HG03575 (cell line): Measurements from ENCODE around the gene CAPRIN1.
"Not testable (repeated sequence)": the region's sequence is repeated elsewhere in the genome, so short reads cannot be mapped to it uniquely, and the experiment has no call there.

Source experiments
- ATAC-seq: cut with Tn5 transposase; IDR thresholded peaks from one replicate; pipeline ENCODE4 v1.9.1; 2021; ENCODE audit not compliant: unreplicated experiment, insufficient number of reproducible peaks, low FRiP score; ENCODE audit errors: extremely low read depth

The CAPRIN1 gene

GRCh38 chr11:34072832-34073231 lies 21.3 kb downstream of the CAPRIN1 start:
- no peak for ATAC-seq

GRCh38 chr11:34074391-34074790 lies 22.9 kb downstream of the CAPRIN1 start:
- ATAC-seq = no peak

DNA sequence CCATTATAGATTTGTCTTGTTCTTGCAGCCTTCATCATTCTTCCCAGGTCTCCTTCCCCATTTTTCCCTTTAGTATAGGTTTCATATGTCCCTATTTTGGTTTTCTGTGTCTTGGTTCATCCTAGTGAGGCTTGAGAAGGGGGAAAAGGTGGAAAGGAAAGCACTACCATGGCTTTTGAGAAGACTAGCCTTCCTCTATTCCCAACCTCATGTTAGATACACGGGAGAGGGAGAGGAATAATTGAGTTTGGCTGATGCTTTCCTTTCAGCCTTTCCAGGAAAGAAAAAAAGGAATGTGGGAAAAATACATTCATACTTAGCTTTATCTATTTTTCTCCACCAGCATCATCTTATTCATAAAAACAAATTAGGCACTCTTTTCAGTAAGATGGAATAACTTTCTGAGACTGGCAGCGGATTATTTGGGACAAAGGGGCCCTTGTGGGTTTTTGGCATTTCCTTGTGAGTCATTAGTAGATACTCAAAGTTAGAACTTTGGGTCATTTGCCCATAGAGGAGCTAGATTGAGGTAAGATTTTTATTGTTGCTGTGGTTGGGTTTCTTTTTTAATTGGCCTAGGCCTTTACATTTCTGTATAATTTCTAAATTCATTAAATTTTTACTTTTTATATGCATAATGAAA lies 23.8 kb downstream of the CAPRIN1 start:
- no peak for ATAC-seq

DNA sequence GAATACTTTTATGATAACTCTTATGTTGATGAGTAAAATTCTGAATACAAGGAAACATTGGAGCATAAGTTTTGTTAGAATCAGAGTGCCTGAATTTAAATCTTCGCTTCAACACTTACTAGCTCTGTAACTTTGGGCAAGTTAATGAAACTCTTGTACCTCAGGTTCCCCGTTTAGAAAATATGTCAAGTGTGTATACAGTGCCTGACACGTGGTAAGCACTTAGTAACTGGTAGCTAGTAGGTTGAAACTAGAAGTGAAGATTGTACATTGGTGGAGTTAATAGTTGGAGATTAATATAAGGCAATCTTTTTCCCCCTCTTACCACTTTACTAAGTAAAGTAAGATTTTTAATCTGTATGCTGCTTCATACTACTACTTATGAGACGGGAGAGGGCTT lies 29.1 kb downstream of the CAPRIN1 start:
- no peak for ATAC-seq

DNA sequence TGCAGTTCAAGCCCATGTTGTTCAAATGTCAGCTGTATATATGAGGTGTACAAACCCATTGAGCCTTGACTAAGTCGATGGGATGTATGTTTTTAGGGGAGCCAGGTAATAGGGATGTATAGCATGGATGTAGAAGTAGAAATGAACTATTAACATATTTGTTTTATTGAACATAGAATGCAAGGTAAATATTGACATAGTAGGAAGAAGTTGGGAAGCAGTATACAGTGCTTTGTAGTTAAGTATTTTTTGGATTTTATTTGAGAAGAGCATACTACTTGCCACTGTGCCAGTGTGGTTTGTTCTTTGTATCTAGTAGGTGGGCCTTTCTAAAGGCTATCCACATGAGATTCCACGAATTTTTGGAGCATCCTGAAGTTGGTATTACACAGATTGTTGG lies 33.1 kb downstream of the CAPRIN1 start:
- no peak for ATAC-seq

DNA sequence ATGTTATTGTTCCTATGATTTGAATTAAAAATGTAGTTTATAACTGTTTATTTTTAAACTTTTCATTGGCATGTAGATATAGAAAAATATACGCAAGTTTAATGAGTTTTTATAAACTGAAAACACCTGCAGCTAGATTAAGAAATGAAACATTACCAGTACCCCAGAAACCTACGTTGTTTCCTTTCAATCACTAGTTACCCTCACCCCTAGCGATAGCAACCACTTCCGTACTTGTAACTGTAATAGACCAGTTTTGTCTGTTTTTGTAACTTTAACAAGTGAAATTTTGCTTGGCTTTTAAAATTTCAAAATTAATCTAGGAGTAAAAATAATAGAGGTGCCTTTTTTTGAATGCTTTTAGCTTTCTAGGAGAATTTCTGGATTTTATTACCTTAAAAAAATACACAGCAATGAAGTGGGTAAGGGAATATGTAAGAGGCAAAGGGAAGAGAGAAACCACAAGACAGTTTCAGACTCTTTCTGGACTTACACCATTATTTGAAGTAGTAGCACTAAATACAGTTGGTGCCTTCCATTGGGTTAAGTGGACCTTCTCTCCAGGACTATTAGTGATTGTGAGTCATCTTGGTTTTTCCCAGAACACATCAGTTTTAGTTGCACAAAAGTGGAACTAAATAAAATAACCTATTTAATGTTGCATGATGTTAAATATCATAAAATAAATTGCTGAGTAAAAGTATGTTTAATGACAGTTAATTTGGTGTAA lies 35.2 kb downstream of the CAPRIN1 start:
- no peak for ATAC-seq

GRCh38 chr11:34091825-34092224 lies 40.3 kb downstream of the CAPRIN1 start:
- ATAC-seq = no peak

GRCh38 chr11:34094900-34095299 lies 43.4 kb downstream of the CAPRIN1 start:
- not testable (repeated sequence) for ATAC-seq

GRCh38 chr11:34098813-34099212 lies 47.3 kb downstream of the CAPRIN1 start:
- ATAC-seq = no peak

DNA sequence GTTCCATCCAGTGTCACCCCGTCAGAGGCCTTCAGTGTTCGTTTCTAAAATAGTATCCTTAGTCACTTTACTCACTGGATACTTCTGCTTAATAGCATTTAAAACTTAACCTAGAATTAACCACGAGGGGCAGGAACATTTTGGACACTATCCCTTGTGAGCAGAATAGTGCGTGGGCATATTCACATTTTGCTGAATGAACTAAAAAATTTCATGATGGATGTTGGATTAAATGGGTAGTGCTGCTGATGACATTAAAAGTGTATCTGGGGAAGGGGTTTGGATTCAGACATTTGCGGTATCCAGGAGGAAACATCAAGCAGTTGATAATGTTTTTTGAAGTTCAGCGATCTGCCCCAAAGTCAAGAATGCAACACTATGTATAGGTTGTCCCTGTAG lies 53.1 kb downstream of the CAPRIN1 start:
- no peak for ATAC-seq

GRCh38 chr11:34105079-34105956 lies 53.8 kb downstream of the CAPRIN1 start, which contains the start of gene NAT10:
TSS of gene NAT10 (plus strand) at chr11:34105629. CDS start at chr11:34108226, 2,597 bp downstream.
- peak; percentile 82 for ATAC-seq

DNA sequence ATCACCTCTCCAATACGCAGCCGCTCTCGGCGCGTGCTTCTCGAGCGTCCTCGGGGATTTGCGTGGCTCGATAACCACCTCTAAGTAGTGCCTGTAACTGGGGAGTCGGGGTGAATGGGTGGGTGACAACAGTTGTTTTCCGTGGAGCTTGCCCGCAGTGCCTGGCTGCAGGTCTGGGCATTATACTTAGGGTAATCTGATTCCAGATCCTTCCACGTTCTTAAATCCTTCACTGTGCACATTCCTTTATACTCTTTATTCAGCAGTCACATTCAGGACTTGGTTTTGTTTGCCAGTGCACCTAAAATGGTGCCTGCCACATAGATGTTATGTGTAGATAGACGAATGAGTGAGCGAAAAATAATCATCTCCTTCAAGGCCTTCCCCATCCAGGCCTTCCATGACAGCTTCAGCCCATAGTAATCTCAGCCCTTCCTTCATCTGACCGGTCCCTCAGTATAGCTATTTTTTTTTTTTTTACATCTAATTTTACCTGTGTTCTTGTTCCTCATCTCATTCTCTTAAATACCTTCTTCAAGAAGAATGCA lies 54.5 kb downstream of the CAPRIN1 start:
- no peak for ATAC-seq

- ATAC-seq = no peak
Measured at GRCh38 chr11:34111722-34112270, 60.3 kb downstream of the CAPRIN1 start.

GRCh38 chr11:34114014-34114413 lies 62.5 kb downstream of the CAPRIN1 start:
- no peak for ATAC-seq

DNA sequence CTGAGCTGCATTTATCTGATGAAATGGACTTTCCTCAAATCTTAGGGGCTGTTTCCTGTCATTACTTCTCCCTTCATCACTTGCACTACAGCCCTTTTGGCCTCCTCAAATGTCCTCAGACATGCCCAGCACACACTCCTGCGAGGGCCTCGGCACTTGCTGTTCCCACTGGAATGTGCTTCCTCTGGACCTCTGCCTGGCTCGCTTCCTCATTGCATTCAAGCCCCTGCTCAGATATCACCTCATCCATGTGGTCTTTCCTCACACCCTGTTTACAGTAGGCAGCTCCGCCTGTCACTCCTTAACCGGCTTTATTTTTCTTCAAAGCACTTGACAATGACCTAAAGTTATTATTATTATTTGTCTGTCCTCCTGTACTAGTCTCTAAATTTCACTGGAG lies 62.9 kb downstream of the CAPRIN1 start:
- ATAC-seq = no peak

DNA sequence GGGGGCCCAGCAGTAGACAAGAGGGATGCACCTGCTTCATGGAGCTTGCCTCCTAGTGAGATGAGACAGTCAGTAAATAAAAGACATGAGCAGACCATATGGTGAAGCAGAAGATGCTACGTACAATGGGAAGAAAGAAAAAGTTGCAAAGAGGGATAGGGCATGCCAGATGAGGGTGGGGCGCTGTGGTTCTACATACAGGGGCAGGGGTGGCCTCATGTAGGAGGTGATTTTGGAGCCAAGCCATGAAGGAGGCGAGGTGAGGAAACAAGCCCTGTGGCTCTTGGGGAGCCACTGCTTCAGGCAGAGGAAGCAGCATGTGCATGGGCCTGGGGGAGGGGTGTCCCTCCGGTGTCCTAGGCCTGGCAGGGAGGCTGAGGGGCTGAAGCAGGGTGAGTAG lies 69.1 kb downstream of the CAPRIN1 start:
- ATAC-seq = no peak

GRCh38 chr11:34124885-34125668 lies 73.5 kb downstream of the CAPRIN1 start:
- ATAC-seq = no peak
